Astrocyte (in vitro differentiated cells and primary cell): ENCODE results near the gene TIMM44. TPM values are rescaled to one million over a fixed set of nuclear protein-coding genes. Genes with fewer than 3 reads are reported as not detected.

ENCODE experiments used
- DNase-seq: peaks from one replicate; pipeline ENCODE4 v3.0.0-alpha.2; 2010; ENCODE audit warnings: low read depth
- FAIRE-seq: peaks from 2 replicates; lab custom pipeline; 2011; peaks lifted over from hg19 to GRCh38; lab: Jason Lieb, UNC
- H2AFZ ChIP-seq: 2 replicates; pipeline ENCODE4 v1.6.0; 2012; ENCODE audit warnings: low read depth, low read length, inconsistent platforms
- H3K27ac ChIP-seq: 2 replicates; pipeline ENCODE4 v1.5.1; 2011; ENCODE audit warnings: low read depth, low read length, inconsistent platforms
- H3K27me3 ChIP-seq: 2 replicates; pipeline ENCODE4 v1.6.0; 2011; ENCODE audit warnings: low read length, inconsistent platforms; ENCODE audit not compliant: insufficient read depth
- H3K36me3 ChIP-seq: 2 replicates; pipeline ENCODE4 v1.5.1; 2011; ENCODE audit warnings: low read length, inconsistent platforms; ENCODE audit not compliant: insufficient read depth
- H3K4me1 ChIP-seq: 2 replicates; pipeline ENCODE4 v1.5.1; 2011; ENCODE audit warnings: low read length, inconsistent platforms; ENCODE audit not compliant: insufficient read depth
- H3K4me2 ChIP-seq: 2 replicates; pipeline ENCODE4 v1.6.0; 2012; ENCODE audit warnings: low read length, inconsistent platforms
- H3K4me3 ChIP-seq: 2 replicates; pipeline ENCODE4 v1.5.1; 2011; ENCODE audit warnings: low read depth, mild to moderate bottlenecking, low read length, inconsistent platforms; ENCODE audit not compliant: insufficient read depth
- H3K79me2 ChIP-seq: 2 replicates; pipeline ENCODE4 v1.6.0; 2012; ENCODE audit warnings: mild to moderate bottlenecking, low read length, inconsistent platforms; ENCODE audit not compliant: insufficient read depth
- H3K9ac ChIP-seq: 2 replicates; pipeline ENCODE4 v1.6.0; 2012; ENCODE audit warnings: mild to moderate bottlenecking, low read length, inconsistent platforms
- H3K9me3 ChIP-seq: 2 replicates; pipeline ENCODE4 v1.5.1; 2012; ENCODE audit warnings: low read depth, mild to moderate bottlenecking, low read length, inconsistent platforms; ENCODE audit not compliant: insufficient read depth
- H4K20me1 ChIP-seq: 2 replicates; pipeline ENCODE4 v1.6.0; 2012; ENCODE audit warnings: low read length, inconsistent platforms; ENCODE audit not compliant: insufficient read depth
- H3K27ac Mint-ChIP-seq: one replicate; pipeline ENCODE4 v1.8.0; 2021; ENCODE audit warnings: mild to moderate bottlenecking, mixed read lengths; ENCODE audit not compliant: unreplicated experiment
- H3K27me3 Mint-ChIP-seq: one replicate; pipeline ENCODE4 v1.8.0; 2021; ENCODE audit warnings: low read depth, mixed read lengths; ENCODE audit not compliant: unreplicated experiment
- H3K36me3 Mint-ChIP-seq: one replicate; pipeline ENCODE4 v1.8.0; 2021; ENCODE audit warnings: low read depth, mixed read lengths; ENCODE audit not compliant: unreplicated experiment
- H3K4me1 Mint-ChIP-seq: one replicate; pipeline ENCODE4 v1.8.0; 2021; ENCODE audit warnings: low read depth, mixed read lengths; ENCODE audit not compliant: unreplicated experiment
- H3K4me3 Mint-ChIP-seq: one replicate; pipeline ENCODE4 v1.8.0; 2021; ENCODE audit warnings: mild to moderate bottlenecking, moderate library complexity, mixed read lengths; ENCODE audit not compliant: unreplicated experiment
- H3K9me3 Mint-ChIP-seq: one replicate; pipeline ENCODE4 v1.8.0; 2021; ENCODE audit warnings: mild to moderate bottlenecking, mixed read lengths; ENCODE audit not compliant: unreplicated experiment
- EZH2 ChIP-seq: IDR thresholded peaks from 2 replicates; pipeline ENCODE4 v1.6.1; 2012; ENCODE audit warnings: mild to moderate bottlenecking, low read length, inconsistent platforms; ENCODE audit not compliant: insufficient read depth
- total RNA-seq: library from RNA; stranded (reverse); gene quantifications from 2 replicates; pipeline ENCODE4 v1.2.1, GENCODE V29; 2021
- TF ChIP-seq, protein P1 (sequence below): IDR thresholded peaks from 2 replicates; pipeline ENCODE4 v1.5.1; 2011; ENCODE audit warnings: low read depth, mild to moderate bottlenecking, inconsistent platforms, low read length, moderate library complexity; ENCODE audit not compliant: insufficient read depth

The TIMM44 gene
- total RNA-seq, 1 donor from 2014 or later: 71.1 TPM

DNA sequence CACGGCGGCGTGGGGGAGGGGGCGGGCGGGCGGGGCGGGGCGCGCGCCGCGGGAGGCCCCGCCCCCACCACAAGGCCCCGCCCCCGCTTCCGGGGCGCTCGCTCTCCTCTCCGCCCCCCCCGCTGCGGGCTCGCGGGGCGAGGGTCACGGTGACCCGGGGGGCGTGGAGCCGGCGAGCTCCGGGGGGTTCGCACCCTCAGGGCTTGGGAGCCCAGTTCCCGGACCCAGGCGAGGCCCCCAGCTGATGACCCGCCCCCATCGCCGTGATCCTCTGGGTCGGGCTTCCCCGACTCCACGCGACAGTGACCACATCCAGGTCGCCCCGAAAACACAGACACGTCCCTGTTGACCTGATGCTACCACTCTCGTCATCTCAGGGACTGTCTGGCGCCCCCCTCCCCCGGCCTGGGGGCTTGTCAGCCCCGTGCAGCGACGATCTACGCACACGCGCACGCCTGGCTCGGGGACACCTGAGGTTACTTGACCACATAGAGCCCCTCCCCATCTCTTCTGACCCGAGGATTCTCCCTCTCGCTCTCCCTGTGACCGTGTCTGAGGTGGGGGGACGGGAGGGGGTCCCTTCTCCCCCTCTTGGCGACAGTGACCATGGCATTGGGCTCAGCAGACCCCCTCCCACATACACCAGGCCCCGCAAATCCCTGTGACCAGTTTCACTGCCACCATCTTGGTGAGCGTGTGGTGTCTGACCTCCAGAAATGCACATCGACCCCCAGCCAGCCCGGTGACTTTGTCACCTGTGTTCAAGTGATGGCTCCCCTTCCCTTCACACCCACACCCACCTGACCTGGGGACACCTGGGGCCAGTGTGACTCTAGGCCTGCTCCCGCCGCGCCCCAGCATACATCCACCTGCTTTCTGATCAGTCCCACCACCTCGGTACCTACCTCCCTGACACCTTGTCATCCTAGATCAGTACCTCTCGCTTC is 39.1 kb downstream of the TIMM44 start:
- Histone ChIP-seq H3K4me3 (peak overlapping the region; percentile 81), H3K9ac (peak overlapping the region; percentile 92), H3K27ac (peak overlapping the region; percentile 77), H3K27me3 (no peaks in the 10 kb centered on the region), H3K4me1 (peaks cover 21% of the 10 kb centered on the region), H2AFZ (peak overlapping the region; percentile 59), H3K36me3 (no peaks in the 10 kb centered on the region), H3K9me3 (no peaks in the 10 kb centered on the region), H4K20me1 (peaks cover 47% of the 10 kb centered on the region), H3K4me2 (peak overlapping the region; percentile 100), H3K79me2 (peaks cover 45% of the 10 kb centered on the region)
- FAIRE-seq (no peak), DNase-seq (no peak)
- H3K27me3 Mint-ChIP-seq: no peaks in the 10 kb centered on the region
- peaks cover 5% of the 10 kb centered on the region for H3K4me1 Mint-ChIP-seq
- peak overlapping the region; percentile 89 for H3K27ac Mint-ChIP-seq
- TF ChIP-seq EZH2: no peak
- TF ChIP-seq, protein P1, sequence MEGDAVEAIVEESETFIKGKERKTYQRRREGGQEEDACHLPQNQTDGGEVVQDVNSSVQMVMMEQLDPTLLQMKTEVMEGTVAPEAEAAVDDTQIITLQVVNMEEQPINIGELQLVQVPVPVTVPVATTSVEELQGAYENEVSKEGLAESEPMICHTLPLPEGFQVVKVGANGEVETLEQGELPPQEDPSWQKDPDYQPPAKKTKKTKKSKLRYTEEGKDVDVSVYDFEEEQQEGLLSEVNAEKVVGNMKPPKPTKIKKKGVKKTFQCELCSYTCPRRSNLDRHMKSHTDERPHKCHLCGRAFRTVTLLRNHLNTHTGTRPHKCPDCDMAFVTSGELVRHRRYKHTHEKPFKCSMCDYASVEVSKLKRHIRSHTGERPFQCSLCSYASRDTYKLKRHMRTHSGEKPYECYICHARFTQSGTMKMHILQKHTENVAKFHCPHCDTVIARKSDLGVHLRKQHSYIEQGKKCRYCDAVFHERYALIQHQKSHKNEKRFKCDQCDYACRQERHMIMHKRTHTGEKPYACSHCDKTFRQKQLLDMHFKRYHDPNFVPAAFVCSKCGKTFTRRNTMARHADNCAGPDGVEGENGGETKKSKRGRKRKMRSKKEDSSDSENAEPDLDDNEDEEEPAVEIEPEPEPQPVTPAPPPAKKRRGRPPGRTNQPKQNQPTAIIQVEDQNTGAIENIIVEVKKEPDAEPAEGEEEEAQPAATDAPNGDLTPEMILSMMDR: no peak
- peaks cover 7% of the 10 kb centered on the region for H3K36me3 Mint-ChIP-seq
- H3K4me3 Mint-ChIP-seq: peak overlapping the region; percentile 87
- peaks cover 2% of the 10 kb centered on the region for H3K9me3 Mint-ChIP-seq

GRCh38 chr19:7903244-7904073 is 40.0 kb downstream of the TIMM44 start, which contains the start of gene MAP2K7:
Gene MAP2K7, plus strand, starts transcription at chr19:7903877. Its CDS starts 68 bp downstream, at chr19:7903945.
- H3K27ac ChIP-seq: peak within 1 kb of the TSS; percentile 77
- H2AFZ ChIP-seq: peak within 1 kb of the TSS; percentile 88
- peaks cover 45% of the 10 kb centered on the region for H3K79me2 ChIP-seq
- peaks cover 10% of the 10 kb centered on the region for H3K36me3 Mint-ChIP-seq
- H3K4me2 ChIP-seq: peak within 1 kb of the TSS; percentile 100
- peak; percentile 92 for DNase-seq
- peaks cover 39% of the 10 kb centered on the region for H4K20me1 ChIP-seq
- peaks cover 5% of the 10 kb centered on the region for H3K4me1 Mint-ChIP-seq
- no peak for TF ChIP-seq EZH2
- TF ChIP-seq, protein P1: peak; percentile 56
- H3K27me3 Mint-ChIP-seq: no peaks in the 10 kb centered on the region
- peak within 1 kb of the TSS; percentile 89 for H3K27ac Mint-ChIP-seq
- FAIRE-seq: peak; percentile 80
- no peaks in the 10 kb centered on the region for H3K27me3 ChIP-seq
- H3K36me3 ChIP-seq: no peaks in the 10 kb centered on the region
- H3K9me3 Mint-ChIP-seq: peaks cover 2% of the 10 kb centered on the region
- H3K4me3 Mint-ChIP-seq: peak within 1 kb of the TSS; percentile 91
- H3K9ac ChIP-seq: peak within 1 kb of the TSS; percentile 92
- peaks cover 21% of the 10 kb centered on the region for H3K4me1 ChIP-seq
- H3K9me3 ChIP-seq: no peaks in the 10 kb centered on the region
- H3K4me3 ChIP-seq: peak within 1 kb of the TSS; percentile 81
